HG02943 (cell line): ENCODE measurements around the gene IL1RAP.

Source experiments
- ATAC-seq: cut with Tn5 transposase; IDR thresholded peaks from one replicate; pipeline ENCODE4 v1.9.1; 2021; ENCODE audit warnings: mild to moderate bottlenecking, low read depth, moderate library complexity; ENCODE audit not compliant: unreplicated experiment

IL1RAP gene

GRCh38 chr3:190607021-190607420 is 93.1 kb downstream of the IL1RAP start:
- no peak for ATAC-seq

GRCh38 chr3:190608850-190609589 is 95.1 kb downstream of the IL1RAP start:
- no peak for ATAC-seq

- ATAC-seq: no peak
Measured at GRCh38 chr3:190614226-190615059, 100.6 kb downstream of the IL1RAP start.

- ATAC-seq: no peak
Measured at GRCh38 chr3:190615060-190615384, 101.1 kb downstream of the IL1RAP start.

- ATAC-seq: no peak
Measured at GRCh38 chr3:190615607-190616006, 101.7 kb downstream of the IL1RAP start.

- ATAC-seq: no peak
Measured at GRCh38 chr3:190616637-190617036, 102.8 kb downstream of the IL1RAP start.

GRCh38 chr3:190617185-190617584 is 103.3 kb downstream of the IL1RAP start:
- ATAC-seq: peak; percentile 80

- ATAC-seq: no peak
Measured at GRCh38 chr3:190618330-190619030, 104.6 kb downstream of the IL1RAP start.

GRCh38 chr3:190619353-190619752 is 105.5 kb downstream of the IL1RAP start:
- no peak for ATAC-seq

- ATAC-seq: no peak
Measured at GRCh38 chr3:190619761-190620160, 105.9 kb downstream of the IL1RAP start.

GRCh38 chr3:190620886-190621608 is 107.2 kb downstream of the IL1RAP start:
- no peak for ATAC-seq

GRCh38 chr3:190621927-190622326 is 108.0 kb downstream of the IL1RAP start:
- no peak for ATAC-seq

GRCh38 chr3:190624282-190624681 is 110.4 kb downstream of the IL1RAP start:
- ATAC-seq: no peak

GRCh38 chr3:190626951-190627620 is 113.2 kb downstream of the IL1RAP start:
- ATAC-seq: no peak

GRCh38 chr3:190629088-190629487 is 115.2 kb downstream of the IL1RAP start:
- ATAC-seq: no peak

GRCh38 chr3:190631295-190631694 is 117.4 kb downstream of the IL1RAP start:
- ATAC-seq: no peak

GRCh38 chr3:190641564-190641963 is 127.7 kb downstream of the IL1RAP start:
- no peak for ATAC-seq

GRCh38 chr3:190642016-190642415 is 128.1 kb downstream of the IL1RAP start:
- no peak for ATAC-seq

- ATAC-seq: no peak
Measured at GRCh38 chr3:190644035-190644434, 130.2 kb downstream of the IL1RAP start.

GRCh38 chr3:190644766-190645165 is 130.9 kb downstream of the IL1RAP start:
- no peak for ATAC-seq
